Nephron (organoid): ENCODE results near the gene RPS21.

Experiments used
- H3K27ac Mint-ChIP-seq, 3 experiments: 2 replicates each; pipeline ENCODE4 v1.8.0; 2020; ENCODE audit warnings: mixed read lengths in 3 of 3, mild to moderate bottlenecking in 2 of 3, moderate library complexity in 1 of 3
- H3K27me3 Mint-ChIP-seq: 2 replicates; pipeline ENCODE4 v1.8.0; 2021; ENCODE audit warnings: low read depth, mild to moderate bottlenecking, moderate library complexity, mixed read lengths
- H3K36me3 Mint-ChIP-seq: 2 replicates; pipeline ENCODE4 v1.8.0; 2020; ENCODE audit warnings: low read depth, mixed read lengths
- H3K4me1 Mint-ChIP-seq: 2 replicates; pipeline ENCODE4 v1.8.0; 2020; ENCODE audit warnings: mixed read lengths
- H3K4me3 Mint-ChIP-seq, 3 experiments: 2 replicates each; pipeline ENCODE4 v1.8.0; 2020; ENCODE audit warnings: mild to moderate bottlenecking in 3 of 3, mixed read lengths in 3 of 3, moderate library complexity in 2 of 3
- H3K9me3 Mint-ChIP-seq: 2 replicates; pipeline ENCODE4 v1.8.0; 2020; ENCODE audit warnings: mixed read lengths
- CTCF ChIP-seq, 3 experiments: fragments of 200-600 bp; sonication (generic); IDR thresholded peaks; one replicate each; pipeline ENCODE4 v1.5.0; 2021; ENCODE audit warnings: antibody characterized with exemption in 3 of 3; ENCODE audit not compliant: unreplicated experiment in 3 of 3

RPS21 gene

GRCh38 chr20:62366370-62367135 lies 20.4 kb upstream of the RPS21 start:
- H3K4me1 Mint-ChIP-seq = peaks cover 34% of the 10 kb centered on the region
- H3K27ac Mint-ChIP-seq = peak overlapping the region in 1 of 3 experiments; percentile 78
- peaks cover 4% of the 10 kb centered on the region for H3K27me3 Mint-ChIP-seq
- no peak for TF ChIP-seq CTCF (IDR thresholded peaks at IDR 0.05; ENCODE audit: unreplicated experiment in 3 of 3)
- H3K9me3 Mint-ChIP-seq = no peaks in the 10 kb centered on the region
- H3K36me3 Mint-ChIP-seq = no peaks in the 10 kb centered on the region
- H3K4me3 Mint-ChIP-seq = peak overlapping the region; percentile 74 to 84 (median 80)

- no peak for TF ChIP-seq CTCF (IDR thresholded peaks at IDR 0.05; ENCODE audit: unreplicated experiment in 3 of 3)
- Mint-ChIP-seq H3K36me3 (no peaks in the 10 kb centered on the region), H3K27me3 (peaks cover 4% of the 10 kb centered on the region), H3K4me3 (peak within 1 kb of the TSS; percentile 74 to 84 (median 80)), H3K4me1 (peaks cover 30% of the 10 kb centered on the region), H3K9me3 (no peaks in the 10 kb centered on the region), H3K27ac (peak within 1 kb of the TSS; percentile 18 to 98 (median 85))
Observed at GRCh38 chr20:62367136-62367632, 19.7 kb upstream of the RPS21 start, which contains the start of gene LAMA5. LAMA5 (minus strand) TSS chr20:62367312; CDS start chr20:62367245, 67 bp downstream.

- Mint-ChIP-seq H3K9me3 (no peaks in the 10 kb centered on the region), H3K4me3 (peak overlapping the region; percentile 81 to 85 (median 83)), H3K27me3 (peaks cover 4% of the 10 kb centered on the region), H3K36me3 (no peaks in the 10 kb centered on the region), H3K4me1 (peaks cover 26% of the 10 kb centered on the region), H3K27ac (peak overlapping the region in 2 of 3 experiments; percentile 85 to 98)
- no peak for TF ChIP-seq CTCF (IDR thresholded peaks at IDR 0.05; ENCODE audit: unreplicated experiment in 3 of 3)
Observed at GRCh38 chr20:62367633-62368391, 19.1 kb upstream of the RPS21 start.

GRCh38 chr20:62368392-62368975 lies 18.4 kb upstream of the RPS21 start:
- Mint-ChIP-seq H3K27me3 (peaks cover 4% of the 10 kb centered on the region), H3K36me3 (no peaks in the 10 kb centered on the region), H3K4me1 (peaks cover 31% of the 10 kb centered on the region), H3K9me3 (no peaks in the 10 kb centered on the region), H3K4me3 (peak overlapping the region; percentile 81 to 85 (median 83)), H3K27ac (peak overlapping the region; percentile 85 to 98 (median 94))
- no peak for TF ChIP-seq CTCF (IDR thresholded peaks at IDR 0.05; ENCODE audit: unreplicated experiment in 3 of 3)

GRCh38 chr20:62368976-62369814 lies 17.7 kb upstream of the RPS21 start:
- peaks cover 2% of the 10 kb centered on the region for H3K9me3 Mint-ChIP-seq
- peak; percentile 50 to 67 (median 55) for TF ChIP-seq CTCF (IDR thresholded peaks at IDR 0.05; ENCODE audit: unreplicated experiment in 3 of 3)
- peaks cover 35% of the 10 kb centered on the region for H3K4me1 Mint-ChIP-seq
- H3K27ac Mint-ChIP-seq = peak overlapping the region; percentile 85 to 98 (median 94)
- H3K27me3 Mint-ChIP-seq = peaks cover 4% of the 10 kb centered on the region
- H3K4me3 Mint-ChIP-seq = peak overlapping the region; percentile 72 to 85 (median 83)
- H3K36me3 Mint-ChIP-seq = peaks cover 3% of the 10 kb centered on the region
